B cell (primary cell): ENCODE data around the gene MRPL36. TPM values are rescaled to one million over a fixed set of nuclear protein-coding genes. Genes with fewer than 3 reads are reported as not detected.

ENCODE experiments used
- ATAC-seq: fragments of 200-7000 bp; cut with Tn5 transposase; one replicate; pipeline ENCODE4 v1.10.0; 2021; ENCODE audit warnings: low read depth, mild to moderate bottlenecking, moderate number of reproducible peaks, moderate library complexity
- CTCF ChIA-PET: fragments of 350-600 bp; sonication (Branson Sonifier 250); formaldehyde crosslinking; loops from one replicate; lab custom pipeline; 2021; ENCODE audit warnings: antibody characterized with exemption, inconsistent platforms; lab: Charles Lee
- POLR2A ChIA-PET: fragments of 350-600 bp; sonication (Branson Sonifier 250); formaldehyde crosslinking; loops from one replicate; lab custom pipeline; 2021; ENCODE audit warnings: antibody characterized with exemption; lab: Charles Lee
- DNase-seq: peaks from one replicate; pipeline ENCODE4 v3.0.0; 2013
- H2AFZ ChIP-seq: 2 replicates; pipeline ENCODE4 v1.6.1; 2012; ENCODE audit warnings: mild to moderate bottlenecking, low read depth, low read length; ENCODE audit not compliant: insufficient read depth, poor library complexity, severe bottlenecking
- H3K27ac ChIP-seq, 2 donors: 1 replicate in 1 of 2; 2 replicates in 1 of 2; pipeline ENCODE4 v1.5.1; 2012 to 2013; ENCODE audit warnings: low read length in 2 of 2, mild to moderate bottlenecking in 2 of 2, moderate library complexity in 1 of 2
- H3K27me3 ChIP-seq, 4 experiments: fragments of 200-600 bp in 1 of 4; sonication (generic) in 1 of 4; replicated peaks in 1 of 4; 1 replicate in 2 of 4; 2 replicates in 2 of 4; pipeline versions ENCODE4 v1.6.1 to v1.7.0; 2013 to 2016; ENCODE audit warnings: low read length in 3 of 4, mild to moderate bottlenecking in 2 of 4, mixed read lengths in 1 of 4, moderate library complexity in 1 of 4; ENCODE audit not compliant: insufficient read depth in 4 of 4, control insufficient read depth in 3 of 4; ENCODE audit errors: control extremely low read depth in 1 of 4
- H3K36me3 ChIP-seq, 2 experiments: replicated peaks in 1 of 2; 1 replicate in 1 of 2; 2 replicates in 1 of 2; pipeline versions ENCODE4 v1.6.1 to v1.7.1; 2013; ENCODE audit warnings: low read length in 1 of 2; ENCODE audit not compliant: insufficient read depth in 2 of 2, control insufficient read depth in 1 of 2; ENCODE audit errors: control extremely low read depth in 1 of 2, extremely low read depth in 1 of 2
- H3K4me1 ChIP-seq, 2 donors: fragments of 200-600 bp in 1 of 2; sonication (generic) in 1 of 2; 1 replicate in 1 of 2; 2 replicates in 1 of 2; pipeline versions ENCODE4 v1.5.1 to v1.6.1; 2013 to 2017; ENCODE audit warnings: low read length in 2 of 2; ENCODE audit not compliant: control insufficient read depth in 2 of 2, insufficient read depth in 2 of 2
- H3K4me2 ChIP-seq: replicated peaks from 2 replicates; pipeline ENCODE3; 2012; ENCODE audit warnings: mild to moderate bottlenecking, low read depth, low read length; ENCODE audit not compliant: poor library complexity, severe bottlenecking
- H3K4me3 ChIP-seq, 5 experiments: fragments of 200-600 bp in 1 of 5; sonication (generic) in 1 of 5; 1 replicate in 3 of 5; 2 replicates in 2 of 5; pipeline versions ENCODE4 v1.5.1 to v1.7.0; 2011 to 2016; ENCODE audit warnings: low read length in 4 of 5, mild to moderate bottlenecking in 4 of 5, low read depth in 2 of 5, control low read depth in 1 of 5, moderate library complexity in 1 of 5; ENCODE audit not compliant: insufficient read depth in 1 of 5; ENCODE audit errors: control extremely low read depth in 1 of 5, extremely low read depth in 1 of 5
- H3K79me2 ChIP-seq: fragments of 200-600 bp; sonication (generic); one replicate; pipeline ENCODE4 v1.6.0; 2016; ENCODE audit warnings: low read length; ENCODE audit not compliant: control insufficient read depth, insufficient read depth
- H3K9ac ChIP-seq: fragments of 200-600 bp; sonication (generic); 2 replicates; pipeline ENCODE4 v1.6.1; 2017; ENCODE audit warnings: mild to moderate bottlenecking, low read length, moderate library complexity
- H3K9me3 ChIP-seq, 3 donors: one replicate each; pipeline versions ENCODE4 v1.6.1 to v1.7.1; 2013; ENCODE audit warnings: low read length in 2 of 3; ENCODE audit not compliant: control insufficient read depth in 2 of 3, insufficient read depth in 1 of 3; ENCODE audit errors: control extremely low read depth in 1 of 3
- H4K20me1 ChIP-seq: 2 replicates; pipeline ENCODE4 v1.6.0; 2012; ENCODE audit warnings: mild to moderate bottlenecking, low read length; ENCODE audit not compliant: insufficient read depth, control insufficient read depth, poor library complexity, severe bottlenecking
- H3K27ac Mint-ChIP-seq: one replicate; pipeline ENCODE4 v1.8.0; 2021; ENCODE audit warnings: mixed read lengths
- H3K27me3 Mint-ChIP-seq: one replicate; pipeline ENCODE4 v1.8.0; 2021; ENCODE audit warnings: mixed read lengths
- H3K4me1 Mint-ChIP-seq: one replicate; pipeline ENCODE4 v1.8.0; 2021; ENCODE audit warnings: mixed read lengths
- H3K4me3 Mint-ChIP-seq: one replicate; pipeline ENCODE4 v1.8.0; 2021; ENCODE audit warnings: mixed read lengths
- H3K9me3 Mint-ChIP-seq: one replicate; pipeline ENCODE4 v1.8.0; 2022; ENCODE audit warnings: mixed read lengths; ENCODE audit not compliant: insufficient read depth
- CTCF ChIP-seq: fragments of 200-600 bp; IDR thresholded peaks from one replicate; pipeline ENCODE4 v1.8.0; 2022; ENCODE audit warnings: antibody characterized with exemption, mild to moderate bottlenecking
- EZH2 ChIP-seq: IDR thresholded peaks from 2 replicates; pipeline ENCODE4 v1.6.1; 2012; ENCODE audit warnings: borderline replicate concordance, low read depth, mild to moderate bottlenecking, moderate library complexity, low read length; ENCODE audit not compliant: insufficient read depth, poor library complexity, severe bottlenecking
- WGBS: methylation state at CpG from one replicate; pipeline ENCODE4 v1.1.5; 2013; ENCODE audit warnings: missing lambda C conversion rate; ENCODE audit not compliant: insufficient coverage; 5-methylcytosine and 5-hydroxymethylcytosine counted together
- intact Hi-C: fragments of 100-400 bp; cut with micrococcal nuclease; formaldehyde crosslinking; loops from one replicate; pipeline ENCODE4 v1.10.0; 2022
- polyA plus RNA-seq: library from polyadenylated mRNA; depleted of rRNA; stranded (reverse); fragments of >200 nt; gene quantifications from 2 replicates; pipeline ENCODE4 v1.2.3, GENCODE V29; 2012
- total RNA-seq, 2 donors: library from RNA; stranded (reverse); fragments of 120-200 nt in 1 of 2; gene quantifications; 1 replicate in 1 of 2; 2 replicates in 1 of 2; pipeline versions ENCODE4 v1.2.3 to v1.2.4, GENCODE V29; 2013 to 2022

The MRPL36 gene
- total and polyA plus RNA-seq, 2 donors (not counting 1 experiment from before 2014, with no cell fraction given) = 12.5 to 25.0 TPM

GRCh38 chr5:1801222-1801966 lies 1.8 kb upstream of the MRPL36 start, which contains the start of gene NDUFS6:
TSS of gene NDUFS6 (plus strand) at chr5:1801407. CDS start at chr5:1801418, 11 bp downstream.
- no peaks in the 10 kb centered on the region for H3K27me3 Mint-ChIP-seq
- peak; percentile 69 for ATAC-seq
- Histone ChIP-seq H4K20me1 (peaks cover 18% of the 10 kb centered on the region), H3K9me3 (no peaks in the 10 kb centered on the region), H3K27ac (peak within 1 kb of the TSS; percentile 77 to 90), H2AFZ (peak within 1 kb of the TSS; percentile 92), H3K4me1 (peaks cover 17 to 24% of the 10 kb centered on the region in 2 donors), H3K27me3 (no peaks in the 10 kb centered on the region), H3K36me3 (peaks cover 1 to 54% of the 10 kb centered on the region in 2 experiments), H3K4me2 (peak within 1 kb of the TSS; percentile 90), H3K9ac (peak within 1 kb of the TSS; percentile 87), H3K79me2 (peaks cover 84% of the 10 kb centered on the region), H3K4me3 (peak within 1 kb of the TSS; percentile 75 to 97 (median 92))
- peak within 1 kb of the TSS; percentile 99 for H3K27ac Mint-ChIP-seq
- peak; percentile 86 for DNase-seq
- peaks cover 57% of the 10 kb centered on the region for H3K4me1 Mint-ChIP-seq
- ChIA-PET POLR2A (no interaction called here), CTCF (no interaction called here)
- TF ChIP-seq CTCF (no peak), EZH2 (no peak)
- peak within 1 kb of the TSS; percentile 98 for H3K4me3 Mint-ChIP-seq
- no peaks in the 10 kb centered on the region for H3K9me3 Mint-ChIP-seq
- intact Hi-C loops = loop anchor here (2.0 to 5.0 kb wide), 3 partner anchors 149 to 909 kb away; partner anchors contain the start of genes BRD9 and TRIP13
- WGBS = under 1% methylated on average over 63 of the region's 69 CpGs
